ENCODE results near the gene CFAP43. TPM values are rescaled to one million over a fixed set of nuclear protein-coding genes. Genes with fewer than 3 reads are reported as not detected.
A peak's percentile ranks its signal among the peaks of the same experiment; 100 is the strongest.

The CFAP43 gene
- total and polyA plus RNA-seq, 10 of the 15 experiments (the other 5 are each of a cell fraction or from before 2014, with no cell fraction given): 0.06 to 0.14 (median 0.10) TPM; not detected in 5

DNA sequence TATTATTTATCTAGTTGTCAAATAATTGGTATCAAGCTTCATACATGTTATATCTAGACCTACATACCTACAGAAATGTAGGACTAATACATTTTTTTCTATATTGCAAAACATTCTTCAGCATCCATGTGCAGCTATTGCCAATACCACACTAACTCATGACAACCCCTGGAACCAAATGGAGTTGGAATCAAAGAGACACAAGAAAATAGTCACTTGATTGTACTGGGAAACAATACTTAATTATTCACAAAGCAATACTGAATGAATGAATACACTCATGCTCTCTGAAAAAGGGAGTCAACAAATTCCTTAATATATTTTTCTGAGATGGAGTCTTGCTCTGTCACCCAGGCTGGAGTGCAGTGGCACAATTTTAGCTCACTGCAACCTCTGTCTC is 10.4 kb upstream of the CFAP43 start (continued):
- TF ChIP-seq, protein P1, sequence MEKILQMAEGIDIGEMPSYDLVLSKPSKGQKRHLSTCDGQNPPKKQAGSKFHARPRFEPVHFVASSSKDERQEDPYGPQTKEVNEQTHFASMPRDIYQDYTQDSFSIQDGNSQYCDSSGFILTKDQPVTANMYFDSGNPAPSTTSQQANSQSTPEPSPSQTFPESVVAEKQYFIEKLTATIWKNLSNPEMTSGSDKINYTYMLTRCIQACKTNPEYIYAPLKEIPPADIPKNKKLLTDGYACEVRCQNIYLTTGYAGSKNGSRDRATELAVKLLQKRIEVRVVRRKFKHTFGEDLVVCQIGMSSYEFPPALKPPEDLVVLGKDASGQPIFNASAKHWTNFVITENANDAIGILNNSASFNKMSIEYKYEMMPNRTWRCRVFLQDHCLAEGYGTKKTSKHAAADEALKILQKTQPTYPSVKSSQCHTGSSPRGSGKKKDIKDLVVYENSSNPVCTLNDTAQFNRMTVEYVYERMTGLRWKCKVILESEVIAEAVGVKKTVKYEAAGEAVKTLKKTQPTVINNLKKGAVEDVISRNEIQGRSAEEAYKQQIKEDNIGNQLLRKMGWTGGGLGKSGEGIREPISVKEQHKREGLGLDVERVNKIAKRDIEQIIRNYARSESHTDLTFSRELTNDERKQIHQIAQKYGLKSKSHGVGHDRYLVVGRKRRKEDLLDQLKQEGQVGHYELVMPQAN (conservative IDR thresholded peaks at IDR 0.05): no peak
- no peak for TF ChIP-seq SPI1 (IDR thresholded peaks at IDR 0.05; ENCODE audit: borderline replicate concordance, insufficient read depth, low read depth, low read length)

GRCh38 chr10:104240078-104240477 is 7.9 kb upstream of the CFAP43 start:
- Histone ChIP-seq H3K4me1 (ENCODE audit: control insufficient read depth, insufficient read depth, low read length) (no peaks in the 10 kb centered on the region), H3K27ac (ENCODE audit: control insufficient read depth, insufficient read depth) (no peak overlapping the region), H3K4me2 (ENCODE audit: control insufficient read depth, insufficient read depth) (no peak overlapping the region), H3K27me3 (replicated peaks in 1 of 2; ENCODE audit: control insufficient read depth in 2 of 2, insufficient read depth in 2 of 2, low read length in 1 of 2) (no peaks in the 10 kb centered on the region; a peak in 1 of 4 replicates), H3K79me2 (ENCODE audit: control insufficient read depth, insufficient read depth, low read length) (no peaks in the 10 kb centered on the region), H3K9ac (ENCODE audit: control insufficient read depth, insufficient read depth, low read length) (no peak overlapping the region), H3K4me3 (no peak overlapping the region), H2AFZ (ENCODE audit: control insufficient read depth, low read depth, low read length) (no peak overlapping the region), H3K9me3 (replicated peaks; ENCODE audit: control insufficient read depth, insufficient read depth, low read length) (no peaks in the 10 kb centered on the region; the same call in 2 of the 3 replicates), H3K36me3 (ENCODE audit: control insufficient read depth in 2 of 2, insufficient read depth in 2 of 2, low read length in 1 of 2) (no peaks in the 10 kb centered on the region), H4K20me1 (ENCODE audit: control insufficient read depth, insufficient read depth) (no peaks in the 10 kb centered on the region)
- ATAC-seq (no peak), FAIRE-seq (no peak), DNase-seq (ENCODE audit: low read depth, low spot score) (no peak)
- POLR2A ChIA-PET: no interaction called here
- intact Hi-C loops (cut with micrococcal nuclease; ENCODE audit: unreplicated experiment) (no loop called here), in situ Hi-C loops (cut with MboI) (no loop called here)
- SMC1A ChIA-PET (ENCODE audit: uncharacterized antibody, unreplicated experiment): interaction anchor here (1.8 kb wide), 1 partner anchor 16 kb away, joined by 4 read pairs; no protein-coding TSS in a partner anchor
- RAD21 ChIA-PET (ENCODE audit: unreplicated experiment): no interaction called here
- TF ChIP-seq NR2C2 (IDR thresholded peaks at IDR 0.05; ENCODE audit: borderline replicate concordance, control insufficient read depth, insufficient read length, low read depth) (no peak), SP1 (IDR thresholded peaks at IDR 0.05; ENCODE audit: low read depth, low read length) (no peak), ZNF622 (IDR thresholded peaks at IDR 0.05) (no peak), FOS (IDR thresholded peaks at IDR 0.05; ENCODE audit: borderline replicate concordance, extremely low read depth, insufficient read length) (no peak), CREM (IDR thresholded peaks at IDR 0.05; ENCODE audit: low read depth) (no peak), SPI1 (IDR thresholded peaks at IDR 0.05; ENCODE audit: borderline replicate concordance, insufficient read depth, low read depth, low read length) (peak; percentile 63; the same call in 1 of the 2 replicates)
- WGBS (ENCODE audit: insufficient coverage, insufficient replicate concordance, low lambda C conversion rate, missing lambda C conversion rate): 0% methylated on average over 2 of the region's 2 CpGs
- no TSS peak for BruUV-seq (replicated peaks)
- CTCF ChIA-PET: no interaction called here

Data from GM12878 (cell line).